K562 (cell line): ENCODE data around the gene WDR54. TPM values are rescaled to one million over a fixed set of nuclear protein-coding genes. Genes with fewer than 3 reads are reported as not detected.
A peak's percentile ranks its signal among the peaks of the same experiment; 100 is the strongest.

ENCODE experiments used
- ATF1 ChIP-seq, 2 experiments: fragments of 450-650 bp in 1 of 2; IDR thresholded peaks; 2 replicates each; pipeline ENCODE4 v1.6.1; 2016; ENCODE audit warnings: missing compliant biosample characterization in 1 of 2, missing genetic modification characterization in 1 of 2
- BMI1 ChIP-seq: fragments of 150-350 bp; IDR thresholded peaks from 2 replicates; pipeline ENCODE4 v1.6.1; 2014; ENCODE audit warnings: low read length
- CCNT2 ChIP-seq: IDR thresholded peaks from 2 replicates; pipeline ENCODE4 v1.6.1; 2011; ENCODE audit warnings: borderline replicate concordance, low read depth, mild to moderate bottlenecking, moderate library complexity, mixed read lengths, low read length; ENCODE audit not compliant: insufficient read length; ENCODE audit errors: extremely low read depth
- CXXC5 ChIP-seq: fragments of 250-450 bp; sonication (Bioruptor Pico); IDR thresholded peaks from 2 replicates; pipeline ENCODE4 v1.8.0; 2022; ENCODE audit warnings: inconsistent platforms, mild to moderate bottlenecking, moderate library complexity
- JUN ChIP-seq, 2 experiments: sonication (generic) in 1 of 2; formaldehyde crosslinking in 1 of 2; IDR thresholded peaks; 2 replicates each; pipeline versions ENCODE4 v1.6.1 to v1.8.0; 2012 to 2022; ENCODE audit warnings: borderline replicate concordance in 2 of 2, mild to moderate bottlenecking in 2 of 2, improper control_type of control experiment in 1 of 2, low read depth in 1 of 2, low read length in 1 of 2, missing genetic modification reagents in 1 of 2
- L3MBTL2 ChIP-seq: fragments of 450-650 bp; IDR thresholded peaks from 2 replicates; pipeline ENCODE4 v1.6.1; 2016; ENCODE audit warnings: mild to moderate bottlenecking, moderate library complexity
- MBD2 ChIP-seq: sonication (generic); IDR thresholded peaks from 2 replicates; pipeline ENCODE4 v1.6.1; 2016; ENCODE audit warnings: low read depth, borderline replicate concordance
- MCM3 ChIP-seq: fragments of 450-650 bp; IDR thresholded peaks from 2 replicates; pipeline ENCODE4 v1.6.1; 2016
- MGA ChIP-seq: fragments of 450-650 bp; IDR thresholded peaks from 2 replicates; pipeline ENCODE4 v1.6.1; 2016; ENCODE audit warnings: mild to moderate bottlenecking, moderate library complexity
- MITF ChIP-seq: IDR thresholded peaks from 2 replicates; pipeline ENCODE4 v1.6.1; 2014; ENCODE audit warnings: antibody characterized with exemption
- RB1 ChIP-seq: fragments of 450-650 bp; IDR thresholded peaks from 2 replicates; pipeline ENCODE4 v1.6.1; 2017; ENCODE audit warnings: low read depth, mild to moderate bottlenecking
- RCOR1 ChIP-seq, 2 experiments: IDR thresholded peaks; 2 replicates each; pipeline ENCODE4 v1.6.1; 2012; ENCODE audit warnings: low read depth in 2 of 2, low read length in 2 of 2, borderline replicate concordance in 1 of 2, improper control_type of control experiment in 1 of 2
- SPI1 ChIP-seq: IDR thresholded peaks from 2 replicates; pipeline ENCODE4 v1.6.1; 2011; ENCODE audit warnings: low read depth, low read length, control low read depth, borderline replicate concordance
- polyA plus RNA-seq, 8 experiments: library from polyadenylated mRNA; depleted of rRNA in 4 of 8; stranded (reverse) in 5 of 8; unstranded in 3 of 8; fragments of >200 nt; fragmentation: Nextera tagmentation in 2 of 8; fragmentation: Illumina TruSeq in 1 of 8; extraction: Ambion mirVana in 2 of 8; extraction: Trizol in 1 of 8; gene quantifications; 2 replicates each; pipeline versions ENCODE4 v1.2.1 to v1.2.3, GENCODE V29; 2011 to 2014; ENCODE audit warnings: inconsistent platforms in 1 of 8, missing spikeins in 1 of 8
- total RNA-seq, 7 experiments: library from RNA; depleted of rRNA in 6 of 7; stranded (reverse); fragments of >200 nt in 6 of 7; fragmentation: Illumina TruSeq in 2 of 7; extraction: Trizol in 2 of 7; gene quantifications; 2 replicates each; pipeline versions ENCODE4 v1.2.1 to v1.2.3, GENCODE V29; 2011 to 2021; ENCODE audit warnings: low replicate concordance in 1 of 7
- TF ChIP-seq, protein P1 (sequence below): sonication (generic); formaldehyde crosslinking; IDR thresholded peaks from 2 replicates; pipeline ENCODE4 v1.9.0; 2022; ENCODE audit warnings: mild to moderate bottlenecking, missing genetic modification reagents

Gene WDR54
- total and polyA plus RNA-seq, 9 of the 15 experiments (the other 6 are each of a cell fraction or from before 2014, with no cell fraction given), result 5.2 to 15.2 (median 7.4) TPM

DNA sequence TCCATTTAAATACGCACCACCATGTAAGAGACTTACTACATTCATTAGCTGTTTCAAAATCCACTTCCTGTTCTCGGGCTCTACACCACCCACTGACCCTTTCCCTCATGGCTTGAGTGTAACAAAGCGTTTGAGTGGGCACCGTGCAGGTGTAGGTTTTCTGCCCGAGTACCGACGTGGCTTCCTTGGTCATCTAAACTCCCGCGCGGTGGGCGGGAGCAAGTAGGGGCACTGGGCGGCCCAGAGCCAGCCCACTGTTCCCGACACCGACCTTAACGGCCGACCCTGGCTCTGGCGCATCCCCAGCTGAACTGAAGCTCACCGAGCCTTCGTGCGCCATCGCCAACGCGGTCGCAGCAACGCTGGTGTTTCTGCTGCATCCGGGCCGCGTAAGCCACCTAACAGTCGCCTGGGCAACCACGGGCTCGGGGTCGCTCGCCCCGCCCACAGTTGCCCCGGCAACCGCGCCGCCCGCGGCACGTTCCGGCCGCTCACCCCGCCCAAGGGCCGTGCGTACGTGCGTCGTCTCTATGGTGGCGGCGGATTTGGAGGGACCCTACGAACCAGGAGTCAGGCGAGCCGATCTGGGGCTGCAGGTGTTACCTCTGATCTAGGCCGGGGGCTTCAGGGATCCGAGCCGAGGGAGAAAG, at the start of gene WDR54, which contains the start of gene C2orf81 (continued):
- no peak for TF ChIP-seq ATF1 (CRISPR knock-in tag; IDR thresholded peaks at IDR 0.05)
- peak; percentile 69 for TF ChIP-seq ATF1 (tag; IDR thresholded peaks at IDR 0.05)
- peak in 1 of 2 experiments; percentile 73; a peak in 1 of 4 replicates for TF ChIP-seq RCOR1 (IDR thresholded peaks at IDR 0.05; ENCODE audit: borderline replicate concordance in 1 of 2, low read depth in 2 of 2, low read length in 2 of 2)
- peak; percentile 79 for TF ChIP-seq SPI1
- peak; percentile 55 for TF ChIP-seq RB1
- TF ChIP-seq BMI1, result peak; percentile 97
- peak; percentile 24 for TF ChIP-seq CCNT2
- TF ChIP-seq JUN (IDR thresholded peaks at IDR 0.05; ENCODE audit: borderline replicate concordance, low read depth, low read length), result no peak
- no peak for TF ChIP-seq JUN (CRISPR knock-in tag; IDR thresholded peaks at IDR 0.05; ENCODE audit: borderline replicate concordance)
- peak; percentile 84 for TF ChIP-seq CXXC5 (CRISPR knock-in tag)
- no peak for TF ChIP-seq MITF
- TF ChIP-seq L3MBTL2, result peak; percentile 88
- peak; percentile 58; the same call in 1 of the 2 replicates for TF ChIP-seq MBD2
- peak; percentile 84 for TF ChIP-seq MGA
- TF ChIP-seq MCM3, result no peak
- TF ChIP-seq, protein P1, sequence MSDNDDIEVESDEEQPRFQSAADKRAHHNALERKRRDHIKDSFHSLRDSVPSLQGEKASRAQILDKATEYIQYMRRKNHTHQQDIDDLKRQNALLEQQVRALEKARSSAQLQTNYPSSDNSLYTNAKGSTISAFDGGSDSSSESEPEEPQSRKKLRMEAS, result peak; percentile 49
